ENCODE results near the gene FBLN7. TPM values are rescaled to one million over a fixed set of nuclear protein-coding genes. Genes with fewer than 3 reads are reported as not detected.

The FBLN7 gene
- total RNA-seq, 6 experiments from 2014 or later, result 1.2 to 5.4 (median 2.9) TPM

DNA sequence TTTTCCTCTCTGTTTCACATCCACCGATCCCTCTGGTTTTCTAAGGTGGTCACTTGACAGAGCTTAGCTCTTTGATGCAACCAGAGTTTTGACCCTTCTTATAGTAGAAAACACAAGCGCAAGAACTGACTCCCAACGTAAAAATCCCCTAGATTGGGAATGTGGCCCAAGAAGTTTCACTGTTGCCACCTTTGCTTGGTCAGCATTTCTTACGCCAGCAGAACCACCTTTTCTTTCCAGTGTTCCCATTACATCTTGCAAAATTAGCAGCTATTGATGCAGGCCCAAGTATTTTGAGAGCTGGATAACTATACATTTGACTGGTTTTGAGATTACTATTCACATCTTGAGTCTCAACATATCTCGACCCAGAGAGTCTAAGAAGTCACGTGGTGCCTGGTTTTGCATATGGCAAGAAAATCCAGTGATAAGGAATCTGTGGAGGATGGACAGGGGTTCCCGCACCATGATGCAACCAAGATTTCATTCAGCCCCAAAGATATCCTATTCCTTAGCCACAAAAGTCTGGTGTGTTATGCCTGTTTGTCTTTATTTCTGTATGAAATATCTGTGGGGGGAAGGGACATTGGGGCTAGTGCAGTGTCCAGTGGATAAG, 37.9 kb downstream of the FBLN7 start:
- no peaks in the 10 kb centered on the region for H3K36me3 ChIP-seq
- no peaks in the 10 kb centered on the region for H3K9me3 ChIP-seq
- 96% methylated on average over 3 of the region's 7 CpGs for WGBS (ENCODE audit: insufficient coverage, low coverage, low lambda C conversion rate, missing lambda C conversion rate)
- no peak overlapping the region for H3K27ac ChIP-seq
- no peaks in the 10 kb centered on the region for H3K27me3 ChIP-seq
- ATAC-seq (no peak), DNase-seq (no peak)
- no peak overlapping the region for H3K4me3 ChIP-seq
- intact Hi-C loops (cut with DNase I), result no loop called here
- H3K4me1 ChIP-seq, result no peaks in the 10 kb centered on the region
- TF ChIP-seq POLR2A (IDR thresholded peaks at IDR 0.05), result no peak
- TF ChIP-seq, protein P1, sequence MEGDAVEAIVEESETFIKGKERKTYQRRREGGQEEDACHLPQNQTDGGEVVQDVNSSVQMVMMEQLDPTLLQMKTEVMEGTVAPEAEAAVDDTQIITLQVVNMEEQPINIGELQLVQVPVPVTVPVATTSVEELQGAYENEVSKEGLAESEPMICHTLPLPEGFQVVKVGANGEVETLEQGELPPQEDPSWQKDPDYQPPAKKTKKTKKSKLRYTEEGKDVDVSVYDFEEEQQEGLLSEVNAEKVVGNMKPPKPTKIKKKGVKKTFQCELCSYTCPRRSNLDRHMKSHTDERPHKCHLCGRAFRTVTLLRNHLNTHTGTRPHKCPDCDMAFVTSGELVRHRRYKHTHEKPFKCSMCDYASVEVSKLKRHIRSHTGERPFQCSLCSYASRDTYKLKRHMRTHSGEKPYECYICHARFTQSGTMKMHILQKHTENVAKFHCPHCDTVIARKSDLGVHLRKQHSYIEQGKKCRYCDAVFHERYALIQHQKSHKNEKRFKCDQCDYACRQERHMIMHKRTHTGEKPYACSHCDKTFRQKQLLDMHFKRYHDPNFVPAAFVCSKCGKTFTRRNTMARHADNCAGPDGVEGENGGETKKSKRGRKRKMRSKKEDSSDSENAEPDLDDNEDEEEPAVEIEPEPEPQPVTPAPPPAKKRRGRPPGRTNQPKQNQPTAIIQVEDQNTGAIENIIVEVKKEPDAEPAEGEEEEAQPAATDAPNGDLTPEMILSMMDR (IDR thresholded peaks at IDR 0.05), result no peak

DNA sequence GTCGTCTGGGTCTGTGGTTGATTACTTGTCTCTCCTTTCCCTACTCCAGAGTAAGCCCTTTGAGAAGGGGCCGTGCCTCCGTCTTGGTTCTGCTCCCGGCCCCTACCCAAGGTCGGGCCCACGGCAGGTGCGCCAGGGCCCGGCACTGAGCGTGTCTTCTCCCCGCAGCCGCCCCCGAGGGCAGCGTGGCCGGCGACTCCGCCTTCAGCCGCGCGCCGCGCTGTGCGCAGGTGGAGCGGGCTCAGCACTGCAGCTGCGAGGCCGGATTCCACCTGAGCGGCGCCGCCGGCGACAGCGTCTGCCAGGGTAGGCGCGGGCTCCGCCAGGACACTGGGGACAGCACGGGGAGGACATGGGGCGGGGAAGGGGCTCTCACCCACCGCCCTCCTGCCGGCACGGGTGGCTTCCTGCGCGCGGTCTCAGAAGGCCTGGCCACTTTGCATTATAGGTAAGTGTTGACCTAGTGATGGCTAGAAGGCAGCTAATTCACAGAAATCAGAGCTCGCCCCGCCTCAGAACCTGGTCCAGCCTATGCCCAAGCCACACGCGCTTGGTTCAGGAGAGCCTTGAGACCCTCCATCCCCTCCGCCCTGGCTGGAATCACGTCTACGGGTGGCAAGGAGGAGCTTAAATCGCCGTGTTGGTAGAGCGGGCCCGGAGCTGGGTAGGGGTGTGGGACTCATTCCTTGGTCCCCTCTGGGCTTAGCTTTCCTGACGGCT, 43.5 kb downstream of the FBLN7 start:
- H3K9me3 ChIP-seq, result no peaks in the 10 kb centered on the region
- WGBS (ENCODE audit: insufficient coverage, low coverage, low lambda C conversion rate, missing lambda C conversion rate), result 20% methylated on average over 4 of the region's 54 CpGs
- H3K4me3 ChIP-seq, result no peak overlapping the region
- H3K27me3 ChIP-seq, result no peaks in the 10 kb centered on the region
- H3K36me3 ChIP-seq, result no peaks in the 10 kb centered on the region
- DNase-seq (no peak), ATAC-seq (peak in 1 of 4 donors; percentile 41)
- H3K4me1 ChIP-seq, result no peaks in the 10 kb centered on the region
- no peak overlapping the region for H3K27ac ChIP-seq
- intact Hi-C loops (cut with DNase I), result no loop called here
- TF ChIP-seq, protein P1 (IDR thresholded peaks at IDR 0.05), result no peak
- TF ChIP-seq POLR2A (IDR thresholded peaks at IDR 0.05), result no peak

DNA sequence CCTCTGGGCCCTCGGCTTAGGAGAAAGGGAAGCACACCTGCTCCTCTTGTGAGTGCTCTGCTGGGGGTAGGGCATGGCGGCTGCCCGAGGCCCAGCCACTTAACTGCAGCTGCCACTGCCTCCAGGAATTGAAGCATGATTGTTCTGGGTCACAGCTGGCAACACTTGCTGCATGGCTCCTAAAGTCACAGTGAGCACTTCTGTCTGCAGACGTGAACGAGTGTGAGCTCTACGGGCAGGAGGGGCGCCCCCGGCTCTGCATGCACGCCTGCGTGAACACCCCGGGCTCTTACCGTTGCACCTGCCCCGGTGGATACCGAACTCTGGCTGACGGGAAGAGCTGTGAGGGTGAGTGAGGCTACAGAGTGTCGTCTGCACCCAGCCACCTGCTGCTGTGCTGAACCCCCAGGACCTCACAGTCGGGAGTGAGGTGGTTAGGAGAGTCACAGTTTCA, 44.4 kb downstream of the FBLN7 start:
- no peak for ATAC-seq
- DNase-seq, result no peak
- H3K27me3 ChIP-seq, result no peaks in the 10 kb centered on the region
- H3K9me3 ChIP-seq, result no peaks in the 10 kb centered on the region
- H3K4me1 ChIP-seq, result no peaks in the 10 kb centered on the region
- H3K4me3 ChIP-seq, result no peak overlapping the region
- WGBS (ENCODE audit: insufficient coverage, low coverage, low lambda C conversion rate, missing lambda C conversion rate), result 93% methylated on average over 3 of the region's 17 CpGs
- no peak overlapping the region for H3K27ac ChIP-seq
- intact Hi-C loops (cut with DNase I), result no loop called here
- TF ChIP-seq, protein P1 (IDR thresholded peaks at IDR 0.05), result no peak
- no peak for TF ChIP-seq POLR2A (IDR thresholded peaks at IDR 0.05)
- H3K36me3 ChIP-seq, result no peaks in the 10 kb centered on the region

DNA sequence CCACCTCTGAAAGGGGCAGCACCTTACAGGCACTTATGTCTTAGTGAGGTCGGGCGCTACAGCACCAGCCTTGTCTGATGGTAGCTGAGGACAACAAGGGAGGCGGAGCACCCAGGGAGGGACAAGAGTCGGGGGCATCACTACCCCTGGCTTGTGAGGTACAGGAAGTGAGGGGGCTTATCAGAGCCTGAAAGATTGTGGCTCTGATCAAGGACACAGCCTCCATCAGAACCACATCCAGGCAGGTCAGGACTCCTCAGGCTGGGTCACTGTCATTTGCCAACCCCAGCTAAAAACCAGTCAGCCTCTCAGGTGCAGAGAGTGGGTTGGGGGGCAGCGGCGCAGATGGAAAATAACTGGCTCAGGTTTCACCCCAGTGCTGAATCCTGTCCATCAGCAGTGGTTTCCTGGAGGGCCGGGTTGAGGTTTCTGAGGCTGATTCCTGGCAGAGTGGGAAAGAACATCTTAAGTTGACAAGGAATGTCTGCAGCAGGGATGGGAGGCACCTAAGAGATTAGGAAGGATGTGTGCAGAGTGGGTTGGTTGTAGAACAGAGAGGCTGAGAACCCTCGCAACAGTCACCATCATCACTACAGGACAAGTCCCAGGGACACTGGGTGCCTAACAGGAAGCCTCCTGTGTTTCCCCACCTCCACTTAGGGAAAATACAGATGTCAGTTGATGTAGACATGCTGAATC, 45.3 kb downstream of the FBLN7 start:
- Histone ChIP-seq H3K9me3 (no peaks in the 10 kb centered on the region), H3K4me3 (no peak overlapping the region), H3K27me3 (no peaks in the 10 kb centered on the region), H3K27ac (no peak overlapping the region), H3K36me3 (no peaks in the 10 kb centered on the region), H3K4me1 (no peaks in the 10 kb centered on the region)
- WGBS (ENCODE audit: insufficient coverage, low coverage, low lambda C conversion rate, missing lambda C conversion rate), result 95% methylated on average over 2 of the region's 8 CpGs
- ATAC-seq (no peak), DNase-seq (no peak)
- intact Hi-C loops (cut with DNase I), result no loop called here
- no peak for TF ChIP-seq POLR2A (IDR thresholded peaks at IDR 0.05)
- TF ChIP-seq, protein P1 (IDR thresholded peaks at IDR 0.05), result no peak

Measured in right lobe of liver (tissue), 6 donors.